Measurements from ENCODE around the gene DDI2. TPM values are rescaled to one million over a fixed set of nuclear protein-coding genes. Genes with fewer than 3 reads are reported as not detected.
A peak's percentile ranks its signal among the peaks of the same experiment; 100 is the strongest.
"Not testable (repeated sequence)": the region's sequence is repeated elsewhere in the genome, so short reads cannot be mapped to it uniquely, and the experiment has no call there.

Gene DDI2
- total RNA-seq, 1 experiment from 2014 or later: 9.4 TPM

DNA sequence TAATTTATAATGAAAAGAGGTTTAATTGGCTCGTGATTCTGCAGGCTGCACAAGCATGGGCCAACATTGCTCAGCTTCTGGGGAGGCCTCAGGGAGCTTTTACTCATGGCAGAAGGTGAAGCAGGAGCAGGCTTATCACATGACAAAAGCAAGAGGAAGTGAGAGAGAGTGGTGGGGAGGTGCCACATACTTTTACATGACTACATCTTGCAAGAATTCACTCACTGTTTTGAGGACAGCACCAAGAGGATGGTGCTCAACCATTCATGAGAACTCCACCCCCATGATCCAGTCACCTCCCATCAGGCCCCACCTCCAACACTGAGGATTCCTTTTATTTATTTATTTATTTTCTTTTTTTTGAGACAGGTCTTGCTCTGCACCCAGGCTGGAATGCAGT, 61.3 kb downstream of the DDI2 start:
- peak; percentile 75 for DNase-seq (ENCODE audit: low read depth)

DNA sequence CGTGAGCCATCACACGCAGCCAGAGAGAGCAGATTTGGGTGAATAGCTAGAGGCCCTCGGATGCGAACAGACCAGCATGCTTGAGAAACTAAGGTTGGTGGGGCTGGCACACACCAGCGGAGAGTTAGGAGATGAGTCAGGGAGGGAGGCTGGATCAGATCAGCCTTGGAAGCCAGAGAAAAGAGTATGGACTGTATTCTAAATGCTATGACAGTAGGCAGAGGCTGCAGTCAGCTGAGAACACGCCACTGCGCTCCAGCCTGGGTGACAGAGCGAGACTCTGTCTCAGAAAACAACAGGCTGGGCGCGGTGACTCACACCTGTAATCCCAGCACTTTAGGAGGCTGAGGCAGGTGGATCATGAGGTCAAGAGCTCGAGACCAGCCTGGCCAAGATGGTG, 62.9 kb downstream of the DDI2 start:
- DNase-seq (ENCODE audit: low read depth): peak; percentile 76

- DNase-seq (ENCODE audit: low read depth): peak; percentile 78
Observed at GRCh38 chr1:15680561-15681348, 63.5 kb downstream of the DDI2 start.

DNA sequence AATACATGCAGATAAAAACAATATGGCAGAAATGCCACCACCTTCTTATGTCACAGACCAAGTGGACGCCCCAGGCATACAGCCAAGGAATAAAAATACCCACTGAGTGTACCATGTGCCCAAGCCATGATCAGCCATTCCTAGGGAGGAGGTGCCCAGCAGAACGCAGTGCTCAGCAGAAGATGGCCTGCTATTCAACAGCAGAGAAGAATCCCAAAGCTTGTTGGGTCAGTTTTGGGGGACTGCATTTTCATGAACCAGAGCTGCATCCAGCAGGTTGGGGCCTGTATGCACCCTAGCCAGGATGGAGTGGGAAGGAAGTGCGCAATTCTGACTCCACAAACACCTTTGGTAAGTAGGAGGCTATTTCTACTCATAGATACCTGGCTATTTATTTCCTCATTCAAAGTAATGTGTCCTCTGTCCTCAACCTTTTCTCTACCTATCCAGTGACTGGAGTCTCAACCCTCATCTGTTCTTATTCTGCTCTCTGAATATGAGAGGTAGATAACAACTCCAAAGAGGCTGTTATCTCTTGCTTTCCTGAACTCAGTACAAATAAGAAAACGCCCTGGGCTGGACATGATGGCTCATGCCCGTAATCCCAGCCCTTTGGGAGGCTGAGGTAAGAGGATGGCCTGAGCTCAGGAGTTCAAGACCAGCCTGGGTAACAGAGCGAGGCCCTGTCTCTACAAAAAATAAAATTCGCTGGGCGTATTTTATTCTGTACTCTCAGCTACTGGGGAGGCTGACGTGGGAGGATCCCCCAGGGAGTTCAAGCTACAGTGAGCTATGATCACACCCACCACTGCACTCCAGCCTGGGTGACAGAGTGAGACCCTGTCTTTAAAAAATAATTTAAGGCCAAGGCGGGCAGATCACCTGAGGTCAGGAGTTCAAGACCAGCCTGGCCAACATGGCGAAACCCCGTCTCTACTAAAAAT, 64.4 kb downstream of the DDI2 start:
- DNase-seq (ENCODE audit: low read depth): peak; percentile 15

DNA sequence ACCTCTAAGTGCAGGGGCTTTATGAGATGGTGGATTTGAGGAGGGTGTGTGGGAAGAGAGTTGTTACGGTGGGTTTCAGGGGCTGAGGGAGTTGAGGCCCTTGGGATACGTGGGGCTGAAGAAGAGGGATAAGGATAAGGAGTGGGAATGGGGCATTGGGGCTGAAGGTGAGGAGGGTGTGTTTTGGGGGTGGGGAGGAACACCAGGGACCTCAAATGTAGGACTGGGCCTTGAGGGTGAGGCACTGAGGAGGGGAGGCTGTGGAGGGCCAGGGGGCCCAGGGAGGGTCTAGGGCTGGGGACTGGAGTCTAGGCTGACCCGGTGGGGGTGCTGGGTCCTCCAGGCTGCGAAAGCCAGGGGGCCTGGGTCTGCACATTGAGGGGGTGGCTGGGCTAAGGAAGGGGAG, 65.7 kb downstream of the DDI2 start:
- DNase-seq (ENCODE audit: low read depth): no peak

- no peak for DNase-seq (ENCODE audit: low read depth)
Observed at GRCh38 chr1:15683345-15684039, 66.2 kb downstream of the DDI2 start.

- peak; percentile 68 for DNase-seq (ENCODE audit: low read depth)
Observed at GRCh38 chr1:15684042-15684461, 66.8 kb downstream of the DDI2 start, which contains the start of gene PLEKHM2. Gene PLEKHM2 (plus strand): TSS chr1:15684320. CDS start chr1:15684559, 239 bp downstream.

GRCh38 chr1:15684468-15685291, 67.4 kb downstream of the DDI2 start:
- DNase-seq (ENCODE audit: low read depth): peak; percentile 39

DNA sequence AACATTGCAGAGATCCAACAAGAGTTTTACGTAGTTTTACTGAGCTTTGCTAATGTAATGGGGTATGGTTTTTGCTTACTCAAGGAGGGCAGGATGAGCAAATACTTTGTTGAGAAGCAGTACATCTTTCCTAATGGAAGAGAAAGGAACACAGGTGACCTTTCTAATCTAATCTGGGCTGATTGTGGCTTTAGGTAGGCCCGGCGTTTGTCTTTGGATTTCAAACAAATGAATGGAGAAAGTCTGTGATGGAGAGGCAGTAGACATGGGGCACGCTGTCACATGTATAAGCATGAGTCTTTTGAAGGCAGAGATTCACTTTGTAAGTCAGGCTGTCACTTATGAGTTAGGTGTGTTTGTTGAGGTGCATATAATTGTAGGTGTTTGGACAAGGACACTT, 68.6 kb downstream of the DDI2 start:
- DNase-seq (ENCODE audit: low read depth): no peak

- DNase-seq (ENCODE audit: low read depth): no peak
Observed at GRCh38 chr1:15687446-15687845, 70.2 kb downstream of the DDI2 start.

DNA sequence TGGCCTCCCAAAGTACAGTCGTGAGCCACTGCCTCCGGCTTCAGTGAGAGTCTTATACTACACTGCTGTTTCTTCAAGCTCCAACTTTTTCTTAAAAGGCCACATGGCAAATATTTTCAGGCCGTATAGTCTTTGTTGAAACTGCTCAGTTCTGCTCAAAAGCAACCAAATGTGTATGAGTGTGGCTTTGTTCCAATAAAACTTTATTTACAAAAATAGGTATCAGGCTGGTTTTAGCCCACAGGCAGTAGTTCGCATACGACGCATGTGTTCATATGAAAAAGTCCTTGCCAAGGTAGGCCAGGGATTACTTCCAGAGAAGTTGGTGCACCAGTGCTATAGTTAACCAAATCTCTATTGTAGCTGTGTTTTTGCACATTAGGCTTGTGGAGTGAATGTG, 73.1 kb downstream of the DDI2 start:
- no peak for DNase-seq (ENCODE audit: low read depth)

DNA sequence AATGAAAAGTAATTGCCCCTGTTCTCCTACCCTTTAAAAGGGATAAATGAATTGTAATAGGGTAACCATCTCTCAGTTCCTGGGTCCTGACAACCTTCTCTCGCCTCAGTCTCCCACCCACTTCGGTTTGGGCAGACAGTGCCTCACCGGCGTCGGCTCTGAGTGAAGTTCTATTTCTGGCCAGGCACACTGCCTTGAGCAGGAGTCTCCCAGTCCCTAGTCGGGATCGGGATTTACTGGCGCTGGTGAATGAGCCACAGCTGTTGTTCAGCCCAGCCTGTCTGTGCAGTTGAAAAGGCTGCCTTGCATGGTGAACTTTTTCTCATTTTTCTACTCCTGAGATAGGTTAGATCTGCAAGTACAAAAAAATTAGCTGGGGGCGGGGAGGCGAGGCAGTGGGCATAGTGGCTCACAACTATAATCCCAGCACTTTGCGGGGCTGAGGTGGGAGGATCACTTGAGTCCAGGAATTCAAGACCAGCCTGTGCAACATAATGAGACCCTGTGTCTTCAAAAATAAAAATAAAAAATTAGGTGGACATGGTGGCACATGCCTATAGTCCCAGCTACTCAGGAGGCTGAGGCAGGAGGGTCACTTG, 74.3 kb downstream of the DDI2 start:
- DNase-seq (ENCODE audit: low read depth): no peak

GRCh38 chr1:15692121-15692682, 74.9 kb downstream of the DDI2 start:
- no peak for DNase-seq (ENCODE audit: low read depth)

DNA sequence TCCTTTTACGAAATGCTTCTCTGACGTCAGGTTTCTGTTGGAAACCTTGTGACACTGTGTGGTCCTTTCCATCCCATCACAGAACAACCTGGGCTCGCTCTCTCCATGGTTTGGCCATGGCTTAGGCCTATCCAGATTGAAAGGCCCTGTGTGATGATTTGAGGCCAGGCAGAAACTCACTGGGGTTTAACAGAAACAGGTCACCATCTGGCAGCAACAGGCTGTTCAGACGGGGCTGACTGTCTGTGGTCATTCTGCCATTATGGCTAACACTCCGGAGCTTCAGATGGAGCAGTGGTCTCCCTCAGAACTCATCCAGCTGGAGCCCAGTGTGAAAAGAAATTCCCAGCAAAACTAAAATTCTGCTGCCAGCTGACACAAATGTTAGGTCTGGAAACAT, 76.1 kb downstream of the DDI2 start:
- no peak for DNase-seq (ENCODE audit: low read depth)

- DNase-seq (ENCODE audit: low read depth): no peak
Observed at GRCh38 chr1:15696956-15697521, 79.8 kb downstream of the DDI2 start.

DNA sequence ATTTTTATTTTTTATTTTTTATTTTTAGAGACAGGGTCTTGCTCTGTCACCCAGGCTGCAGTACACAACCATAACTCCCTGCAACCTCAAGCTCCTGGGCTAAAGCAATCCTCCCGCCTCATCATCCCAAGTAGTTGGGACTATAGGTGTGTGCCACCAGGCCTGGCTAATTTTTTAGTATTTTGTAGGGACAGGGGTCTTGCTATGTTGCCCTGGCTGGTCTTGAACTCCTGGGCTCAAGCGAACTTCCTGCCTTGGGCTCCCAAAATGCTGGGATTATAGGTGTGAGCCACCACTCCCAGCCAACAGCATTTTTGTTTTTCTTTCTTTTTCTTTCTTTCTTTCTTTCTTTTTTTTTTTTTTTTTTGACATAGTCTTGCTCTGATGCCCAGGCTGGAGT, 80.9 kb downstream of the DDI2 start:
- DNase-seq (ENCODE audit: low read depth): no peak

GRCh38 chr1:15699321-15699720, 82.1 kb downstream of the DDI2 start:
- not testable (repeated sequence) for DNase-seq (ENCODE audit: low read depth)

GRCh38 chr1:15700508-15700907, 83.2 kb downstream of the DDI2 start:
- DNase-seq (ENCODE audit: low read depth): no peak

DNA sequence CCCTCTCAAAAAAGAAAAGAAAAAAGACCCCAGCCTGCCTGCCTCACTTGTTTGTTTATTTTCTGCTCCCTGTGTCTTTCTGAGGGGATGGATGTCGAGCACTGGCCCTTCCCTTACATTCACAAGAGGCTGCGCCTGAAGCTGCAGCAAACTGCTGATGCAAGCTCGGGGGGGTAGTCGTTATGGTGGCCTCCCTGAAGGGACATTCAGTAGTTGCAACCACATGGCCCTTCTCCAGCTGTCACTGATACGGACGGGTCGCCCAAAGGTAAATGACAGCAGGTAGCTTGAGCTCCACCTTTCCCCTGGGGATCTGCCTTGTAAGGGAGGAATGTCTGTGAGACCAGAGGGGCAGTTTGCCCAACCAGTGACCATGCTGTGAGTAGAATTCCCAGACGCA, 84.5 kb downstream of the DDI2 start:
- no peak for DNase-seq (ENCODE audit: low read depth)

All from Daoy (cell line).